Hypothalamus (tissue), 51 donors: Measurements from ENCODE around the gene OR5T1.

Source experiments
- DNase-seq, 51 donors: peaks; one replicate each; lab custom pipeline; 2025; lab: John Stamatoyannopoulos, UW

The OR5T1 gene

GRCh38 chr11:56273854-56274253 lies at the start of gene OR5T1:
OR5T1 (plus strand) TSS chr11:56274154; CDS start chr11:56275639, 1,485 bp downstream.
- no peak for DNase-seq

DNA sequence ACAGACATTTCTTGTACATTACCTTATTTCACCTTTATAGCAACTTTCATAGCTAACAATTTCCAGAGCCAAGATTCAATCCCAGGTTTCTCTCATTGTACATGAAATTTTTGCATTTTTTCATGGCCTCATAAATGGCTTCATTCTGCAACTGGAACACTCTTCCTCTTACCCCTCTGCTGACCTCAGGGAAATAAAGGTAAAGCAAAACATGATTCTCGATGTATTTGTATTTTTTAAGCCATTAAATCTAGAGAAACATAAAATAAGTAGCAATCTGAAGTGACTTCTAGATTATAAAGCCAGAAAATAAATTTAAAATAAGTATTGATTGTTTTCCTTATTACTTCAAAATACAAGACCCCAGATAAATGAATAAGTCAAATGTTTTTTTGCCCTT lies 39.8 kb upstream of the OR5T1 start, which contains the start of gene OR5T2:
OR5T2 (minus strand) TSS at position 101 of the 400 bp plus-strand sequence. CDS start 1,193 bp downstream, outside the sequence.
- DNase-seq: no peak

DNA sequence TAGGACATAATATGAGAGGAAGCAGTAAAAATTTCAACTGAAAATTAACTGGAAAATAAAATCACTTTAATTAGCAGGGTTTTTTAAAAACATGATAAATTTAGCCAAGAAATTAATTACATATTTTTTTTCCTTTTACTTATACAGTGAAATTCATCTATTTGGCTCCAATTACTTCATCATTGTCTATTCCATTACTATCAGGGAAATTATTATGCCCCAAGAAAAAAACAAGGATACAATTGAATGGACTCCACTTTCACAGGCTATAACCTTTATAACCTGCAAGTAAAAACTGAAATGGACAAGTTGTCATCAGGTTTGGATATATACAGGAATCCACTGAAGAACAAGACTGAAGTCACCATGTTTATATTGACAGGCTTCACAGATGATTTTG lies 22.0 kb upstream of the OR5T1 start, which contains the start of gene OR5T3:
OR5T3 (plus strand) TSS at position 301 of the 400 bp plus-strand sequence; CDS start at position 301, 0 bp downstream.
- no peak for DNase-seq

GRCh38 chr11:56271092-56271491 lies 2.9 kb upstream of the OR5T1 start:
- no peak for DNase-seq

- no peak for DNase-seq
These were observed 18.2 kb downstream of the OR5T1 start, which contains the start of gene OR8H1 for GRCh38 chr11:56292154-56292553. OR8H1 (minus strand) TSS chr11:56292254; CDS start chr11:56291062, 1,192 bp downstream.

DNA sequence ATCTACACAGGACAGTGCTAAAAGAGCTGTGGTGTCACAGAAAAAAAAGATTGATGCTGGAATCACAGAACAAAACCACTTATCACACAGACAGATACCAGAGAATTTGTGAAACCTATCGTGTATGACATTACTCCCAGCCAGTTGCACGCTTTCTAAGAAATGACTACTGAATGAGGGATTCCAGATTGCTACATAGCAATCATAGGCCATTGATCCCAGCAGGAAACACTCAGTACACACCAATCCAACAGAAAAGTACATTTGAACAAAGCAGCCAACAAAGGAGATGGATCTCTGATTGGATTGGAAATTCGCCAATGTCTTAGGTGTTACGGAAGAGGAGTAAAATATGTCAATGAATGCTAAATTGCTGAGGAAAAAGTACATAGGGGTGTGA lies 22.9 kb downstream of the OR5T1 start:
- no peak for DNase-seq

- no peak for DNase-seq
These were observed 33.9 kb downstream of the OR5T1 start for GRCh38 chr11:56307836-56308235.

- no peak for DNase-seq
These were observed 40.9 kb downstream of the OR5T1 start, which contains the start of gene OR8K3 for GRCh38 chr11:56314844-56315243. OR8K3 (plus strand) TSS chr11:56315144; CDS start chr11:56318307, 3,163 bp downstream.
